GM12891 (cell line): ENCODE data around the gene MYL12B.

Source experiments
- DNase-seq: peaks from one replicate; pipeline ENCODE4 v3.0.0; 2011; ENCODE audit warnings: low spot score; ENCODE audit not compliant: insufficient read length
- FAIRE-seq: peaks from 2 replicates; lab custom pipeline; 2011; peaks lifted over from hg19 to GRCh38; lab: Jason Lieb, UNC
- PAX5 ChIP-seq: IDR thresholded peaks from 2 replicates; pipeline ENCODE4 v1.6.1; 2011; ENCODE audit warnings: low read length, moderate library complexity, mild to moderate bottlenecking; ENCODE audit not compliant: insufficient read depth, severe bottlenecking
- POLR2A ChIP-seq: IDR thresholded peaks from 2 replicates; pipeline ENCODE4 v1.6.1; 2011; ENCODE audit warnings: low read depth, low read length, control low read depth
- POLR2AphosphoS5 ChIP-seq: IDR thresholded peaks from 2 replicates; pipeline ENCODE4 v1.6.1; 2011; ENCODE audit warnings: low read depth, low read length, control low read depth
- POU2F2 ChIP-seq: IDR thresholded peaks from 2 replicates; pipeline ENCODE4 v1.6.1; 2011; ENCODE audit warnings: low read depth, mild to moderate bottlenecking, control low read depth, low read length, moderate library complexity
- SPI1 ChIP-seq: IDR thresholded peaks from 2 replicates; pipeline ENCODE4 v1.6.1; 2011; ENCODE audit warnings: low read depth, low read length, control low read depth
- TAF1 ChIP-seq: IDR thresholded peaks from 2 replicates; pipeline ENCODE4 v1.6.1; 2011; ENCODE audit warnings: low read depth, low read length, control low read depth

Gene MYL12B

GRCh38 chr18:3319399-3319798 lies 57.5 kb downstream of the MYL12B start:
- FAIRE-seq (no peak), DNase-seq (no peak)
- TF ChIP-seq PAX5 (no peak), TAF1 (no peak), SPI1 (no peak), POU2F2 (no peak), POLR2A (no peak), POLR2AphosphoS5 (no peak)

DNA sequence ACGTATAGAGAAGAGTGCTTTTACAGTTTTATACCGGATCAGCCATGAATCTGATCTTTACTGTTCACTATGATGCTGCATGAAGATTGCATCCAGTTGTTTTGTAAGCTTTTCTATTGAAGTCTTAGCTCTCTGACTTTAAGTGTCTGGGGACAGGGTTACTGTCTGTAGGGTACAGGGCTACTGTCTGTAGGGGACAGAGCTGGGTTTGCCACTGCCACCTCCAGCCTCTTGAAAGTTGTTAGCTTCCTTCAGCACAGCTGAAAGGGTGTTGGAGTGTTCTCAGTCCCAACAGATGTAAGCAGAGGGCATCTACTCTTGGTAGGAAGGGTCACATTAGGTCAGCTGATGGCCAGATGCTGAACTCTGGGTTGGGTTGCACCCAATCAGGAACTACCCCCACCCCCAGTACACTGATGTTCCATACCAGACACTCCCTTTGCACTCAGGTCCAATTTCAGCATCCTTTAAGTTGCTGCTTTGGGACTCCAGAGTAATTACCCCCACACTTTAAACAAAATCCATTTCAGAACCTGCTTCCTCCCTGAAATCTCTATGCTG lies 58.0 kb downstream of the MYL12B start:
- no peak for DNase-seq
- TF ChIP-seq PAX5 (no peak), POLR2AphosphoS5 (no peak), POLR2A (no peak), SPI1 (no peak), POU2F2 (no peak), TAF1 (no peak)
- FAIRE-seq, result no peak

GRCh38 chr18:3321133-3321812 lies 59.3 kb downstream of the MYL12B start:
- FAIRE-seq (no peak), DNase-seq (no peak)
- TF ChIP-seq POLR2A (no peak), SPI1 (no peak), POU2F2 (no peak), PAX5 (no peak), POLR2AphosphoS5 (no peak), TAF1 (no peak)

DNA sequence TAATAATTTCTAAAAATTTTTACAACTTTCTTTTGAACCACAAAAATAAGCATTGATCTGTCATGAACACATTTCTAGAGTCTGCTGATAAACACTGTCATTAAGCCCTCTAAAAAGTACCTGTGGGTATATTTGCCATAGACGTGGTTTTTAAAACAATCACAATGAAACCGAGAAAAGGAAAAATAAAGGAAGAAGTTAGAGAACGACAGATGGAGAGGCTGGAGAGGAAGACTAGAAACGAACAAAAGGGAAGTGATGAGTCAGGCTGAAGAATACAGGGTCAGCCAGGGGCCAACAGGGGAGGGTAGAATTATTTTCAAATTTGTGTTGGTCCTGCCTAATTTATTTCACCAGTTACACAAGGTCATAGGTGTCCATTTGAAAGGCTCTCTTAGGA lies 62.0 kb downstream of the MYL12B start:
- peak; percentile 15 for DNase-seq
- TF ChIP-seq SPI1 (peak; percentile 86), PAX5 (no peak)
- FAIRE-seq, result no peak
